A549 (cell line): ENCODE data around the gene CATSPERB. TPM values are rescaled to one million over a fixed set of nuclear protein-coding genes. Genes with fewer than 3 reads are reported as not detected.

ENCODE experiments used
- ATAC-seq, 2 experiments: fragments of 200-7000 bp in 1 of 2; fragments of >200 bp in 1 of 2; cut with Nextera tagmentation in 1 of 2; cut with Tn5 transposase in 1 of 2; 3 replicates each; pipeline versions ENCODE4 v1.8.0 to v1.9.1; 2018 to 2020; ENCODE audit warnings: mild to moderate bottlenecking in 1 of 2, moderate library complexity in 1 of 2
- CTCF ChIA-PET: fragments of 300-600 bp; sonication (Branson Sonifier 250); formaldehyde crosslinking; extraction: SDS; loops from one replicate; lab custom pipeline; 2021; ENCODE audit warnings: antibody characterized with exemption, inconsistent platforms; lab: Yijun Ruan, JAX
- POLR2A ChIA-PET: fragments of 350-600 bp; formaldehyde crosslinking; extraction: SDS; loops from one replicate; lab custom pipeline; 2021; ENCODE audit warnings: antibody characterized with exemption, inconsistent platforms; lab: Yijun Ruan, JAX
- DNase-seq, 2 experiments: peaks; one replicate each; pipeline versions ENCODE4 v3.0.0 to v3.0.0-alpha.2; 2011 to 2016; ENCODE audit warnings: low read depth in 1 of 2, low spot score in 1 of 2
- FAIRE-seq: peaks from 2 replicates; lab custom pipeline; 2011; peaks lifted over from hg19 to GRCh38; lab: Jason Lieb, UNC
- H3K27ac ChIP-seq, 2 experiments: fragments of >200 bp; sonication (Bioruptor Twin); formaldehyde crosslinking; 3 replicates each; pipeline ENCODE4 v1.5.1; 2016 to 2017
- H3K4me1 ChIP-seq: fragments of >200 bp; sonication (Bioruptor Twin); formaldehyde crosslinking; 3 replicates; pipeline ENCODE4 v1.6.1; 2016
- H3K4me2 ChIP-seq: fragments of >200 bp; sonication (Bioruptor Twin); formaldehyde crosslinking; 3 replicates; pipeline ENCODE4 v1.6.1; 2016
- H3K4me3 ChIP-seq: fragments of >200 bp; sonication (Bioruptor Twin); formaldehyde crosslinking; 3 replicates; pipeline ENCODE4 v1.5.1; 2016
- H3K9me3 ChIP-seq: fragments of >200 bp; sonication (Bioruptor Twin); formaldehyde crosslinking; 3 replicates; pipeline ENCODE4 v1.6.1; 2016
- BHLHE40 ChIP-seq: IDR thresholded peaks from 2 replicates; pipeline ENCODE4 v1.6.1; 2012; ENCODE audit warnings: low read depth, low read length, inconsistent platforms
- CBX8 ChIP-seq: fragments of 200-600 bp; sonication (generic); IDR thresholded peaks from 2 replicates; pipeline ENCODE4 v1.6.1; 2016
- CHD2 ChIP-seq: fragments of 150-350 bp; IDR thresholded peaks from 2 replicates; pipeline ENCODE4 v1.6.1; 2014; ENCODE audit warnings: low read length; ENCODE audit not compliant: partially characterized antibody
- FOXS1 ChIP-seq: fragments of 250-450 bp; sonication (Bioruptor Pico); IDR thresholded peaks from 2 replicates; pipeline ENCODE4 v1.5.0; 2020; ENCODE audit warnings: mild to moderate bottlenecking, moderate library complexity
- HOXA7 ChIP-seq: fragments of 250-450 bp; sonication (Bioruptor Pico); IDR thresholded peaks from 2 replicates; pipeline ENCODE4 v1.5.0; 2020; ENCODE audit warnings: mild to moderate bottlenecking, moderate library complexity
- HOXB13 ChIP-seq: fragments of 250-450 bp; sonication (Bioruptor Pico); IDR thresholded peaks from 2 replicates; pipeline ENCODE4 v1.5.0; 2020; ENCODE audit warnings: low read depth, mild to moderate bottlenecking, moderate library complexity
- KDM1A ChIP-seq: fragments of 200-600 bp; sonication (generic); IDR thresholded peaks from 2 replicates; pipeline ENCODE4 v1.6.1; 2016; ENCODE audit warnings: low read depth, mild to moderate bottlenecking
- MAZ ChIP-seq: fragments of 150-350 bp; IDR thresholded peaks from 2 replicates; pipeline ENCODE4 v1.6.1; 2014; ENCODE audit warnings: antibody characterized with exemption, low read depth, low read length, borderline replicate concordance
- NFE2L2 ChIP-seq: fragments of 150-350 bp; conservative IDR thresholded peaks from 2 replicates; pipeline ENCODE4 v1.6.1; 2014; ENCODE audit warnings: low read length
- NPAS2 ChIP-seq: fragments of 250-450 bp; sonication (Bioruptor Pico); IDR thresholded peaks from 2 replicates; pipeline ENCODE4 v1.8.0; 2022; ENCODE audit warnings: mild to moderate bottlenecking, moderate library complexity, borderline replicate concordance
- NR3C1 ChIP-seq: fragments of >200 bp; sonication (Bioruptor Twin); formaldehyde crosslinking; IDR thresholded peaks from 3 replicates; pipeline ENCODE4 v1.6.1; 2017
- POLR2A ChIP-seq: IDR thresholded peaks from 2 replicates; pipeline ENCODE4 v1.6.1; 2012; ENCODE audit warnings: mild to moderate bottlenecking, low read length
- RARB ChIP-seq: fragments of 250-450 bp; sonication (Bioruptor Pico); IDR thresholded peaks from 2 replicates; pipeline ENCODE4 v1.8.0; 2021; ENCODE audit warnings: mild to moderate bottlenecking, moderate library complexity
- RCOR1 ChIP-seq: fragments of 150-350 bp; IDR thresholded peaks from 2 replicates; pipeline ENCODE4 v1.6.1; 2014; ENCODE audit warnings: antibody characterized with exemption, low read length, low read depth
- RFX5 ChIP-seq: fragments of 450-650 bp; IDR thresholded peaks from 2 replicates; pipeline ENCODE4 v1.7.1; 2014; ENCODE audit warnings: antibody characterized with exemption, mild to moderate bottlenecking, moderate library complexity
- RNF2 ChIP-seq: fragments of 200-600 bp; sonication (generic); IDR thresholded peaks from 2 replicates; pipeline ENCODE4 v1.6.1; 2016; ENCODE audit warnings: low read depth, mild to moderate bottlenecking, antibody characterized with exemption, moderate library complexity, borderline replicate concordance
- TFCP2L1 ChIP-seq: fragments of 250-450 bp; sonication (Bioruptor Pico); IDR thresholded peaks from 2 replicates; pipeline ENCODE4 v1.5.0; 2021; ENCODE audit warnings: mild to moderate bottlenecking
- TP53 ChIP-seq: fragments of 250-450 bp; sonication (Bioruptor Pico); IDR thresholded peaks from 2 replicates; pipeline ENCODE4 v1.5.0; 2021; ENCODE audit warnings: mild to moderate bottlenecking, moderate library complexity
- ZFP36 ChIP-seq: fragments of 450-650 bp; IDR thresholded peaks from 2 replicates; pipeline ENCODE4 v1.6.1; 2014; ENCODE audit warnings: borderline replicate concordance; ENCODE audit not compliant: partially characterized antibody
- WGBS: methylation state at CpG from one replicate; pipeline ENCODE4 v1.1.6; 2017; ENCODE audit errors: missing lambda C conversion rate; 5-methylcytosine and 5-hydroxymethylcytosine counted together
- polyA plus RNA-seq, 4 experiments: library from polyadenylated mRNA; depleted of rRNA in 3 of 4; stranded (reverse); fragments of >200 nt; fragmentation: RNase III in 1 of 4; extraction: RNeasy Plus Mini Kit Qiagen cat#74134 plus additional on column Dnase treatment in 1 of 4; gene quantifications; 2 replicates in 3 of 4; 3 replicates in 1 of 4; pipeline ENCODE4 v1.2.3, GENCODE V29; 2011 to 2017
- TF ChIP-seq, protein P1 (sequence below): fragments of >200 bp; sonication (Bioruptor Twin); formaldehyde crosslinking; IDR thresholded peaks from 2 replicates; pipeline ENCODE4 v1.6.1; 2016
- TF ChIP-seq, protein P2 (sequence below): fragments of >200 bp; sonication (Bioruptor Twin); formaldehyde crosslinking; IDR thresholded peaks from 3 replicates; pipeline ENCODE4 v1.6.1; 2016
- TF ChIP-seq, protein P3 (sequence below): fragments of 450-650 bp; IDR thresholded peaks from 2 replicates; pipeline ENCODE4 v1.6.1; 2014; ENCODE audit warnings: antibody characterized with exemption
- TF ChIP-seq, protein P4 (sequence below): IDR thresholded peaks from 2 replicates; pipeline ENCODE4 v1.6.1; 2012
- TF ChIP-seq, protein P5 (sequence below): IDR thresholded peaks from 2 replicates; pipeline ENCODE4 v1.6.1; 2012; ENCODE audit warnings: low read depth, borderline replicate concordance

CATSPERB gene
- polyA plus RNA-seq, 2 of the 4 experiments (the other 2 are of a cell fraction): 0.05 TPM; not detected in 1

DNA sequence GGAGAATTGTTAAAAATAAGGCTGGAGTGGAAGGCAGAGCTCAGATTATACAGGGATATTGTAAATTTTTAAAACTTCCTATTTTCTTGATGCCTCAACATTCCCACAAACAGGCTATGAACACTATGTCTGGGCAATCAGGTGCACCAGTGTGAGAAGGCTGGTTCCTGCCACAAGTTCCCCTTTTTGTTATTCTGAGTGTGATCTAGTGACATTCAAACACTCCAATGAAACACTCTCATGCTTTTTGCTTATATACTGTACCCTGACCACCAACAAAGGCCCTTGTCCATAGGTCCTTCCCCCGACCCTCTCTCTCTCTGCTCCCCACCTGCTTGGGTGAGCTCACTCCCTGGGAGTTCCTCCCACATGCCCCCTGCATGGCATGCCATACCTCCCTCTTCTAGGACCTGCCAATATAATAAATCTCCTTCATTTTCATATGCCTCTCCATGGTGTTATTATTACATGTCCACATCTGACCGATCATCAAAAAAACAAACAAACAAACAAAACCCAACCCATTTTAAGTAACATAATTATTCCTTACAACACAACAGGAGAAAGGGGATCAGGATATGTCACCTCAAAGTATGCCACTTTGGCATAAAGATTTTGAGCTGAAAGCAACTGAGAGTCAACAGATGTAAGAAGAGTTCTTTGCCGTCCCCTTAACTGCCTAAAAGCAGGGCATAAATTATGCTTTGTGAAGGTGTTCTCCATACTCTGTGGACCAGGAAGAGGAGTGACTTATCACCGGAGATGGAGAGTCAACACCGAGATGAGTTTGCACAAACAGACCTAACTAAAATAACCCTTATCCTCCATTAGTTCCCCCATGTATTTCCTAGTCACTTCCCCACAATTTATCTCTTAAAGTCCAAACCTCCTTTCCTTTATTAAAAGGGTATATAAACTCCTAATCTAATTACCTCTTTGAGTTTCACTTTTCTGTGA is 42.5 kb upstream of the CATSPERB start:
- 57% methylated on average over 5 of the region's 5 CpGs for WGBS
- DNase-seq (no peak), ATAC-seq (no peak), FAIRE-seq (no peak)
- H3K4me3 ChIP-seq: no peak overlapping the region
- H3K4me1 ChIP-seq: no peaks in the 10 kb centered on the region
- no peak overlapping the region for H3K27ac ChIP-seq
- H3K9me3 ChIP-seq: no peaks in the 10 kb centered on the region
- ChIA-PET POLR2A (no interaction called here), CTCF (no interaction called here)
- no peak for TF ChIP-seq NPAS2 (CRISPR knock-in tag)
- TF ChIP-seq TP53 (CRISPR knock-in tag): no peak
- TF ChIP-seq MAZ: no peak
- TF ChIP-seq CBX8: no peak
- TF ChIP-seq CHD2: no peak
- no peak for TF ChIP-seq KDM1A
- TF ChIP-seq HOXB13 (CRISPR knock-in tag): no peak
- TF ChIP-seq, protein P1, sequence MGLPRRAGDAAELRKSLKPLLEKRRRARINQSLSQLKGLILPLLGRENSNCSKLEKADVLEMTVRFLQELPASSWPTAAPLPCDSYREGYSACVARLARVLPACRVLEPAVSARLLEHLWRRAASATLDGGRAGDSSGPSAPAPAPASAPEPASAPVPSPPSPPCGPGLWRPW: no peak
- TF ChIP-seq, protein P2, sequence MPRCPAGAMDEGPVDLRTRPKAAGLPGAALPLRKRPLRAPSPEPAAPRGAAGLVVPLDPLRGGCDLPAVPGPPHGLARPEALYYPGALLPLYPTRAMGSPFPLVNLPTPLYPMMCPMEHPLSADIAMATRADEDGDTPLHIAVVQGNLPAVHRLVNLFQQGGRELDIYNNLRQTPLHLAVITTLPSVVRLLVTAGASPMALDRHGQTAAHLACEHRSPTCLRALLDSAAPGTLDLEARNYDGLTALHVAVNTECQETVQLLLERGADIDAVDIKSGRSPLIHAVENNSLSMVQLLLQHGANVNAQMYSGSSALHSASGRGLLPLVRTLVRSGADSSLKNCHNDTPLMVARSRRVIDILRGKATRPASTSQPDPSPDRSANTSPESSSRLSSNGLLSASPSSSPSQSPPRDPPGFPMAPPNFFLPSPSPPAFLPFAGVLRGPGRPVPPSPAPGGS: no peak
- H3K4me2 ChIP-seq: no peak overlapping the region

DNA sequence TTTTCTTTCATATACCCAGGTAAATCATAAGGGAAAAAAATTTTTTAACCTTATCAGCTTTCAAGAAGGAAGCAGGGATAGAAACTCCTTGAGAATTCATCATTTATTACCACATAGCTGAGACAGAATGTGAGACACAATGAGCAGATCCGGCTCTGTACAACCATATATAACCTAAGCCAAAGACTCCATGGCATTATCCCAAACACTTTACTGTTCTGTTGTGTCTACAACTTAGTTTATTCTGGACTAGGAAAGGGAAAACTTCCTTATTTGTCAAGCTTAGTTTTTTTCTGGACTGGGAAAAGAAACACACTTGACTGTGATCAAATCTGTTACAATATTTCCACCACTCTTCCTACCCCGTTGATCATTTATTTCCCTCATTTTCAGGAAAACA is 38.3 kb upstream of the CATSPERB start:
- H3K4me2 ChIP-seq: no peak overlapping the region
- FAIRE-seq: no peak
- no peak for DNase-seq
- 53% methylated on average over 2 of the region's 2 CpGs for WGBS
- H3K27ac ChIP-seq: no peak overlapping the region
- H3K4me3 ChIP-seq: no peak overlapping the region
- TF ChIP-seq, protein P3, sequence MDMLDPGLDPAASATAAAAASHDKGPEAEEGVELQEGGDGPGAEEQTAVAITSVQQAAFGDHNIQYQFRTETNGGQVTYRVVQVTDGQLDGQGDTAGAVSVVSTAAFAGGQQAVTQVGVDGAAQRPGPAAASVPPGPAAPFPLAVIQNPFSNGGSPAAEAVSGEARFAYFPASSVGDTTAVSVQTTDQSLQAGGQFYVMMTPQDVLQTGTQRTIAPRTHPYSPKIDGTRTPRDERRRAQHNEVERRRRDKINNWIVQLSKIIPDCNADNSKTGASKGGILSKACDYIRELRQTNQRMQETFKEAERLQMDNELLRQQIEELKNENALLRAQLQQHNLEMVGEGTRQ: no peak
- TF ChIP-seq HOXA7 (no peak), RARB (CRISPR knock-in tag) (no peak), POLR2A (no peak), NFE2L2 (no peak), BHLHE40 (no peak), ZFP36 (no peak), RFX5 (no peak), RNF2 (no peak), RCOR1 (no peak), NR3C1 (no peak), TFCP2L1 (no peak), MAZ (no peak), FOXS1 (CRISPR knock-in tag) (no peak)
- TF ChIP-seq, protein P4, sequence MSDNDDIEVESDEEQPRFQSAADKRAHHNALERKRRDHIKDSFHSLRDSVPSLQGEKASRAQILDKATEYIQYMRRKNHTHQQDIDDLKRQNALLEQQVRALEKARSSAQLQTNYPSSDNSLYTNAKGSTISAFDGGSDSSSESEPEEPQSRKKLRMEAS: no peak
- TF ChIP-seq, protein P5, sequence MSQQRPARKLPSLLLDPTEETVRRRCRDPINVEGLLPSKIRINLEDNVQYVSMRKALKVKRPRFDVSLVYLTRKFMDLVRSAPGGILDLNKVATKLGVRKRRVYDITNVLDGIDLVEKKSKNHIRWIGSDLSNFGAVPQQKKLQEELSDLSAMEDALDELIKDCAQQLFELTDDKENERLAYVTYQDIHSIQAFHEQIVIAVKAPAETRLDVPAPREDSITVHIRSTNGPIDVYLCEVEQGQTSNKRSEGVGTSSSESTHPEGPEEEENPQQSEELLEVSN: no peak
- ChIA-PET POLR2A (no interaction called here), CTCF (no interaction called here)
- H3K4me1 ChIP-seq: no peaks in the 10 kb centered on the region
- H3K9me3 ChIP-seq: no peaks in the 10 kb centered on the region
- no peak for ATAC-seq
